ENCODE measurements around the gene TRABD2A. TPM values are rescaled to one million over a fixed set of nuclear protein-coding genes. Genes with fewer than 3 reads are reported as not detected.

The TRABD2A gene
- total and polyA plus RNA-seq, 2 donors (not counting 1 experiment from before 2014, with no cell fraction given): 4.4 to 14.4 TPM

DNA sequence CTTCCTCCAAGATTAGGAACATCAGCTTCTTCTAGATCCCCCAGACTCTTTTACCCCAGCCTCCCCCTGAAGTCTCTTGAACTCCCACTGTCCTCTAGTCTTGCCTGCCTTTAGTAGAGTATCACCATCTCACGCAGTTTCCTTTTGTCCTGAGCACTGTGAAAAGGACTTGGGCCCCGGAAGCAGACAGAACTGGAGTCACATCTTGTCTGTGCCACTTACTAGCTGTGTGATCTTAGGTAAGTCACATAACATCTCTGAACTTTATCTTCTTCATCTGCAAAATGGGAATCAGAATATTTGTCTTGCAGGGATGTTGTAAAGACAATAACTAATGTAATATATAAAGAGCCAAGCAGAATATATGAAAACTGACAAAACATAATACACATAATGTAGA, 8.4 kb upstream of the TRABD2A start:
- Histone ChIP-seq H3K27ac (ENCODE audit: insufficient read depth, low read length) (peak overlapping the region; percentile 68), H2AFZ (ENCODE audit: low read length) (peak overlapping the region; percentile 94), H3K36me3 (ENCODE audit: control insufficient read depth, insufficient read depth, low read length) (no peaks in the 10 kb centered on the region), H3K9me3 (ENCODE audit: control insufficient read depth, insufficient read depth, low read depth, low read length) (no peaks in the 10 kb centered on the region), H3K4me2 (ENCODE audit: extremely low read depth, insufficient read depth, low read length) (peak overlapping the region; percentile 88), H4K20me1 (ENCODE audit: control insufficient read depth, extremely low read depth, insufficient read depth, low read length) (no peaks in the 10 kb centered on the region), H3K4me1 (ENCODE audit: control insufficient read depth, extremely low read depth, insufficient read depth, low read length) (peaks cover 6% of the 10 kb centered on the region), H3K27me3 (ENCODE audit: control insufficient read depth, insufficient read depth, low read length) (no peaks in the 10 kb centered on the region), H3K79me2 (ENCODE audit: control insufficient read depth, insufficient read depth, low read length) (no peaks in the 10 kb centered on the region), H3K9ac (ENCODE audit: insufficient read depth, low read length) (no peak overlapping the region), H3K4me3 (replicated peaks in 1 of 4; ENCODE audit: control extremely low read depth in 1 of 4, insufficient read depth in 1 of 4, low read depth in 3 of 4, low read length in 4 of 4) (peak overlapping the region in 1 of 4 experiments; percentile 29)
- TF ChIP-seq EZH2 (IDR thresholded peaks at IDR 0.05; ENCODE audit: low read length, missing control alignments): no peak
- no peak for TF ChIP-seq CTCF (conservative IDR thresholded peaks at IDR 0.05 in 1 of 2, IDR thresholded peaks at IDR 0.05 in 1 of 2; ENCODE audit: low read depth in 1 of 2, low read length in 2 of 2)
- DNase-seq (ENCODE audit: low read depth in 2 of 2): no peak

- DNase-seq (ENCODE audit: low read depth in 2 of 2): peak; percentile 79 to 80
- Histone ChIP-seq H3K9me3 (ENCODE audit: control insufficient read depth, insufficient read depth, low read depth, low read length) (no peaks in the 10 kb centered on the region), H3K4me3 (replicated peaks in 1 of 4; ENCODE audit: control extremely low read depth in 1 of 4, insufficient read depth in 1 of 4, low read depth in 3 of 4, low read length in 4 of 4) (peak overlapping the region; percentile 11 to 29 (median 16)), H3K79me2 (ENCODE audit: control insufficient read depth, insufficient read depth, low read length) (no peaks in the 10 kb centered on the region), H4K20me1 (ENCODE audit: control insufficient read depth, extremely low read depth, insufficient read depth, low read length) (no peaks in the 10 kb centered on the region), H3K36me3 (ENCODE audit: control insufficient read depth, insufficient read depth, low read length) (no peaks in the 10 kb centered on the region), H2AFZ (ENCODE audit: low read length) (peak overlapping the region; percentile 94), H3K27me3 (ENCODE audit: control insufficient read depth, insufficient read depth, low read length) (no peaks in the 10 kb centered on the region), H3K4me2 (ENCODE audit: extremely low read depth, insufficient read depth, low read length) (peak overlapping the region; percentile 88), H3K9ac (ENCODE audit: insufficient read depth, low read length) (peak overlapping the region; percentile 14), H3K27ac (ENCODE audit: insufficient read depth, low read length) (peak overlapping the region; percentile 68), H3K4me1 (ENCODE audit: control insufficient read depth, extremely low read depth, insufficient read depth, low read length) (peaks cover 6% of the 10 kb centered on the region)
- no peak for TF ChIP-seq CTCF (conservative IDR thresholded peaks at IDR 0.05 in 1 of 2, IDR thresholded peaks at IDR 0.05 in 1 of 2; ENCODE audit: low read depth in 1 of 2, low read length in 2 of 2)
- TF ChIP-seq EZH2 (IDR thresholded peaks at IDR 0.05; ENCODE audit: low read length, missing control alignments): no peak
Measured at GRCh38 chr2:84888401-84889276, 7.8 kb upstream of the TRABD2A start.

DNA sequence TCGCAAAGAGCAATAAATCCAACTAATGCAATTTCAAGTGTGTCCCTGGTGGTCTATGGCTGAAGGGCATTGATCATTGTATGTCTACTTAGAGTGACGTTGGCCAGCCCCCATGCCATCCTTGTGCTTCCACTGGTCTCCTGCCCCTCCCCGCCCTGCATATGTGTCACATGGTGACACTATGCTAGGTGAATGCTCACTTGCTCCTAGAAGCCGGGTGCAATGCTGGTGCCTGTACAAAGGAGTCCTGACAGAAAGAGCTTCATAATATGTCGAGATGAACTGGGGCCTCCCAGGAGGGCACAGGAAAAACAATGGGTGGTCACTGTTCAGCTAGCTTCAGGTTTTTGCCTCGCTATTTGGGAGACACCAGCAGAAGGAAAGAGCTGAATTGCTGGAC, 5.9 kb upstream of the TRABD2A start:
- no peak overlapping the region for H3K4me3 ChIP-seq (replicated peaks in 1 of 4; ENCODE audit: control extremely low read depth in 1 of 4, insufficient read depth in 1 of 4, low read depth in 3 of 4, low read length in 4 of 4)
- H3K79me2 ChIP-seq (ENCODE audit: control insufficient read depth, insufficient read depth, low read length): no peaks in the 10 kb centered on the region
- no peaks in the 10 kb centered on the region for H3K9me3 ChIP-seq (ENCODE audit: control insufficient read depth, insufficient read depth, low read depth, low read length)
- H3K27me3 ChIP-seq (ENCODE audit: control insufficient read depth, insufficient read depth, low read length): no peaks in the 10 kb centered on the region
- H2AFZ ChIP-seq (ENCODE audit: low read length): no peak overlapping the region
- H3K4me2 ChIP-seq (ENCODE audit: extremely low read depth, insufficient read depth, low read length): no peak overlapping the region
- no peak for TF ChIP-seq EZH2 (IDR thresholded peaks at IDR 0.05; ENCODE audit: low read length, missing control alignments)
- TF ChIP-seq CTCF (conservative IDR thresholded peaks at IDR 0.05 in 1 of 2, IDR thresholded peaks at IDR 0.05 in 1 of 2; ENCODE audit: low read depth in 1 of 2, low read length in 2 of 2): no peak
- no peaks in the 10 kb centered on the region for H4K20me1 ChIP-seq (ENCODE audit: control insufficient read depth, extremely low read depth, insufficient read depth, low read length)
- H3K27ac ChIP-seq (ENCODE audit: insufficient read depth, low read length): no peak overlapping the region
- no peak overlapping the region for H3K9ac ChIP-seq (ENCODE audit: insufficient read depth, low read length)
- peaks cover 9% of the 10 kb centered on the region for H3K4me1 ChIP-seq (ENCODE audit: control insufficient read depth, extremely low read depth, insufficient read depth, low read length)
- H3K36me3 ChIP-seq (ENCODE audit: control insufficient read depth, insufficient read depth, low read length): no peaks in the 10 kb centered on the region
- no peak for DNase-seq (ENCODE audit: low read depth in 2 of 2)
